Kidney capillary endothelial cell (primary cell): ENCODE data around the gene DVL1.

ENCODE experiments used
- DNase-seq: peaks from one replicate; pipeline ENCODE4 v3.0.0-alpha.2; 2018; ENCODE audit warnings: low spot score

Gene DVL1

DNA sequence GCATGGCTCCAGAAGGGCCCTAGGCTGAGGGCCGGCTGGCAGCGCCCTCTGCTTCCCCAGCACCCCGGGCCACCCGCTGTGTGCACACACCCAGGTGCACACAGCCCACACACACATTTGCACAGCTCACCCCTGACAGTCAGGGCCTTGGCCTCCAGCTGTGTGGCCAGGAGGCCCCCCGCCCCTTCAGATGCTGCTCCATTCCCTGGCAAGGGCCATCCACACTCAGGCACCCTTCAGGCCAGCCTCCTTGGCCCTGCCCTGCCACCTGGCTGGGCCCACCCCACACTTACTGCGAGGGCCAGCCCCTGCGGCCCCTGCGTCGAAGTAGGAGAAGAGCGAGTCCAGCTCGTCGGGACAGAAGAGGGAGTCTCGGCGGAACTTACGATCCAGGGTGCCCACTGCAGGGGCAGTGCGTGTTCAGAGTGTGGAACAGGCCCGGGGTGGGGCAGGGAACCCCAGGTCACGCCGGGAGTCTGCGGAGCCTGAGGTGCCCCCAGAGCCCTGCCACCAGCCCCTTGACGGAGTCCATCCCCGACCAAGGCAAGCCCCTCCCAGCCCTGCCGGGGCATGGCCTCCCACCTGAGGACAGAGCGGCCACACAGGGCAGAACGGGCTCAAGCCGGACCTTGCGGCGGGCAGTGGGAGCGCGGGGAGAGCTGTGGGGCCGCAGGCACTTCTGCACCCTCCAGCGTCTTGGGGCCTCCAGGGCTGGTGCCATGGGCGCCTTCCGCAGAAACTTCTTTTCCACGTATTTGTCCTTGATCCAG is 53.9 kb downstream of the DVL1 start:
- DNase-seq, result no peak

DNA sequence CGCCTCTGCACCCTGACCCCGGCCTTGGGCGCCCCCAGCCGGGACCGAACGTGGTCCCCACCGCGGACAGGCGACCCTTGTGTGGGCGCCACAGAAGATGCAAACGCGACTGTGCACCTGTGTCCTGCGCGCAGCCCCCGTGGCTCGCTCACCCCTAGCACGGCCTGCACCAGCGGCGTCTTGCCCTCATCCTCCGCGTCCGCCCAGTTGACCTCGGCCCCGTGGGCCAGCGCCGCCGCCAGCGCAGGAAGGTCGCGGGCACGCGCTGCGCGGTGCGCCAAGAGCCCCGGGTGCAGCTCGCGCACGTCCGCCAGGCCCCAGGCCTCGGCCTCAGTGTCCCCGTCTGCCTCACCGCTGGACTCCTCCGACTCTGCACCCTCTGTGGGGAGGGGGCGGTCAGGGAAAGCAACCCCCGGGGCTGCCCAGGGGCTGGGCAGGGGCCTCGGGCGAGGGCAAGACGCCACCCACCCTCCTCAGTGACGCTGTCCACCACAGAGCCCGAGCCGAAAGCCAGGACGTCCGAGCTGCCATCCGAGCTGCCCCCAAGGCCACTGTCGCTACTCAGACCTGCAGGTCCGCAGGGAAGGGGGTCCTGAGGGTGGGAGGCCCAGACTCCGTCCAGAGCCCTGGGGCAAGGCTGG is 54.8 kb downstream of the DVL1 start:
- no peak for DNase-seq

DNA sequence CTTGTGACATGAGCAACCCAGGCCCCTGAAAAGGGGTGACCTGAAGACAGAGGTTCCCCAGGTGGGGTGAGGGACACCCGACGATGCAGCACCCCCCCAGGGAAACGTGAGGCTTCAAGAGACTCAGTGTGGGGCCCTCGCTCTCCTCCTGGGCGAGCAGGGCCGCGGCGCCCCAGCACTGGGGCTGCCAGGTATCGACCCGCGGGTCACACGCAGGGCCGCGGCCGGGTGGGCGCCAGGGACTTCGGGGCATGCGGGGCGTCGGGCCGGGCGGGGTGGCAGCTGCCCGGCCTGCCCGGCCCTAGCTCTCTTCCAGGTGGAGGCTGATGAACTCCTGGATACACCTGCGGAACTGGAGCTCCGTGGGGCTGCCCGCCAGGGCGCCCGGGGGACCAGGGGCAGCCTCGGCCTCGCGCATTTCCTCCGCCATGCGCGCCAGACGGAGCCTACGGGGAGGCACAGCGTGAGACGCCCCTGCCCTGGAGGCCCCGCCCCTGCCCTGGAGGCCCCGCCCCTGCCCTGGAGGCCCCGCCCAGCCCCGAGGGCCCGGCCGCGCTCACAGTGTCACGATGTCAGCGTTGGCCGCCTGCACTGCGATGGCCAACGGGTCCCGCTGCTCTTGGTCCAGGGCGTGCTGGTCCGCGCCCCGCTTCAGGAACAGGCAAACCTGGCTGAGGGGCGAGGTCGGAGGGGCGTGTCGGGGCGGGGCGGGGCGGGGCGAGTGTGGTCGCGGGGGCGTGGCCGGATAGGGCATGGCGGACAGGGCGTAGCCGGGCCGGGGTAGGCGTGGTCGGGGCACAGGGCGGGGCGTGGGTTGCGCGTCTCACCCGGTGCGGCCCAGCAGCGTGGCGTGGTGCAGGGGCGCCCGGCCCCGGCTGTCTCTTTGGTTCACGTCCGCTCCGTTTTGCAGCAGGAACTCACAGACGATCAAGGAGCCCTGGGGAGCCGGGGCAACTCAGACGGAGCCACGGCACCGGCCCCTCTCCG is 55.7 kb downstream of the DVL1 start:
- DNase-seq, result no peak

DNA sequence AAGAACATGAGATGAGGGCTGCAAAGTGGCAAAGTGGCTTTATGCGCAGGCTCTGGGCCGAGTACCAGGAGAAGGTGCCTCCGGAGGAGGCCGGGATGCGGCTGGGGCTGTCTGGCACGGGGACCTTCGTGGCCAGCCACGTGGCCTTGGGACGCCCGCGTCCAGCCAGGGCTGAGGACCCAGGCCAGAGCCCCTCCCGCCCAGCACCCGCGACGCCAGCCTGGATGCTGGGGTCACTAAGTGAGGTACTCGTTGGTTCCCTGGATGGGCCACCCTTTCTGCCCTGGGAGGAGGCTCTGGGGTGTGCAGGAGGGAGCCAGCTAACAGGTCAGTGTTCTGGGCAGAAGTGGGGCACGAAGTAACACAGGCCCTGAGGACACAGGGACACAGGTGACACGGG is 56.4 kb downstream of the DVL1 start:
- DNase-seq, result no peak

DNA sequence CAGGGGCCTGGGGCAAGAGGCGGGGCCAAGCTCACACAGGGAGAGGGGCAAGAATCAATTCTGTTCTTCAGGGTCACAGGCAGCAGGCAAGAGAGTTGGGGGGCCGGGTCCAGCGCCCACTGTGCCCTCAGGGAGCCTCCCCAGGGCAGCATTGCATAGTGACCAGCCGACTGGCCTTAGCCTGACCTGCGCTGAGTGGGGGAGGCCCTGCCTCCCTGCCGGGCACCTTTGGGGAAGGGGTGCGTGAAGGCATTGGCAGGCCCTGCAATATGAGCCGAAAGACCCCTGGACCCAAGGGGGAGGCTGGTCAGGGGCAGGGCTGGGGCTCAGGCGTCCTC is 56.8 kb downstream of the DVL1 start:
- DNase-seq, result no peak

DNA sequence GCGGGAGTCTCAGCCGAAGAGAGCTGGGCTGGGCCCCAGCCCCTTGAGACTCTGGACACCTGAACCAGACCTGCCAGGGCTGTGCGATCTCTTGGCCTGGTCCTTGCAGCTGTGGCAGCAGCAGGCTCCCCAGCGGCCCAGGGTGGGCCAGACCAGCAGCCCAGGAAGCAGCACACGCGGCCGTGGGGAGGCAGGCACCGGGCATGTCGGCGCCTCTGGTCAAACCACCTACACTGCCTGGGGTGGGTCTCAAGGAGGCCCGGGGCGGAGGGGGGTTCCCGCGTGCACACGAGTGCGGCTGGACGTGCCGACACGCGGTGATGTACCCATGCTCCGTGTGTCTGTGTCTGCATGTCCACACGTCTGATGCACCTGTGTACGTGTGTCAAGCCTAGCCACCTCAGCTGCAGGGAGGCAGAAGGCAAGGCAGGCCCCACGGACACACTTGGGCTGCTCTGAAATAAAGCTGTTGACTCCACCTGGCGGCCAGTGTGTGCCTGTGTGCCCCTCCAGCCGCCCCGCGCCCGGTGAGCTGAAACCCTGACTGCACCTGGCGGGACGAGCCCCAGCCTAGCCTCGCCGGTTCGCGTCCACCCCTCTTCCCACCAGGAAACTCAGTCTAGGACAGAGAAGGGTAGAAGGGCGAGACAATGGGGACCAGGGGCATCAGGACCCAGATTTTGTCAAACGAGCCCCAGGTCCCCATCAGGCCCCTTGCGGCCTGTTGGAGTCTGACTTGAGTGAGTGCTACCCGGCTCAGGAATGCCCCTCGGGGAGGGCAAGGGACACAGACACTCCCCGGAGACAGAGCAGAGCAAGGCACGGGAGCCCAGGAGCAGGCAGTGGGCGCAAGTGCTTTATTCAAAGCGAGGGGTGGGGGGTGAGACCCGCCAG is 57.4 kb downstream of the DVL1 start:
- DNase-seq, result no peak

DNA sequence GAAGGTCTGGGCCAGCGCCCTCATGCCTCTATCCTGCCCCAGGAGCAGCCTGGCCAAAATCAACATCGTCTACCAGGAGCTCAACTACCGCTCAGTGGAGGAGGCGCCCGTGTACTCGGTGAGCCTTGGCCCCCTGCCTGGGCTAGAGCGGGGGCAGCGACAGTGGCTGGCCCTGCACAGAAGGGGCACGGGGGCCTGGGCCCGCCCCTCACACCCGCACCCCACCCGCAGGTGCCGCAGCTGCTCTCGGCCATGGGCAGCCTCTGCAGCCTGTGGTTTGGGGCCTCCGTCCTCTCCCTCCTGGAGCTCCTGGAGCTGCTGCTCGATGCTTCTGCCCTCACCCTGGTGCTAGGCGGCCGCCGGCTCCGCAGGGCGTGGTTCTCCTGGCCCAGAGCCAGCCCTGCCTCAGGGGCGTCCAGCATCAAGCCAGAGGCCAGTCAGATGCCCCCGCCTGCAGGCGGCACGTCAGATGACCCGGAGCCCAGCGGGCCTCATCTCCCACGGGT is 58.1 kb downstream of the DVL1 start:
- no peak for DNase-seq

DNA sequence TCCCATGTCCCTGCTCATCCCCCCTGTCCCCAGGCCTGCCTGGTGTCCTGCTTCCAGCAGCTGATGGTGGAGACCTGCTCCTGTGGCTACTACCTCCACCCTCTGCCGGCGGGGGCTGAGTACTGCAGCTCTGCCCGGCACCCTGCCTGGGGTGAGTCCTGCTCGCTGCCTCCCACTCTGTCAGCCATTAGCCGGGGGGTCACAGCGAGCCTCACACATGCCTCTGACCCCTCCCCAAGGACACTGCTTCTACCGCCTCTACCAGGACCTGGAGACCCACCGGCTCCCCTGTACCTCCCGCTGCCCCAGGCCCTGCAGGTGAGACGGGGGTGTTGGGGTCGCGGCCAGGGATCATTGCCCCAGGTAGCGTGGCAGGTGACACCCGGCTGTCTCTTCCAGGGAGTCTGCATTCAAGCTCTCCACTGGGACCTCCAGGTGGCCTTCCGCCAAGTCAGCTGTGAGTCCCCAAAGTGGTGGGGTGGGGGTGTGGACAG is 58.9 kb downstream of the DVL1 start:
- DNase-seq, result no peak

DNA sequence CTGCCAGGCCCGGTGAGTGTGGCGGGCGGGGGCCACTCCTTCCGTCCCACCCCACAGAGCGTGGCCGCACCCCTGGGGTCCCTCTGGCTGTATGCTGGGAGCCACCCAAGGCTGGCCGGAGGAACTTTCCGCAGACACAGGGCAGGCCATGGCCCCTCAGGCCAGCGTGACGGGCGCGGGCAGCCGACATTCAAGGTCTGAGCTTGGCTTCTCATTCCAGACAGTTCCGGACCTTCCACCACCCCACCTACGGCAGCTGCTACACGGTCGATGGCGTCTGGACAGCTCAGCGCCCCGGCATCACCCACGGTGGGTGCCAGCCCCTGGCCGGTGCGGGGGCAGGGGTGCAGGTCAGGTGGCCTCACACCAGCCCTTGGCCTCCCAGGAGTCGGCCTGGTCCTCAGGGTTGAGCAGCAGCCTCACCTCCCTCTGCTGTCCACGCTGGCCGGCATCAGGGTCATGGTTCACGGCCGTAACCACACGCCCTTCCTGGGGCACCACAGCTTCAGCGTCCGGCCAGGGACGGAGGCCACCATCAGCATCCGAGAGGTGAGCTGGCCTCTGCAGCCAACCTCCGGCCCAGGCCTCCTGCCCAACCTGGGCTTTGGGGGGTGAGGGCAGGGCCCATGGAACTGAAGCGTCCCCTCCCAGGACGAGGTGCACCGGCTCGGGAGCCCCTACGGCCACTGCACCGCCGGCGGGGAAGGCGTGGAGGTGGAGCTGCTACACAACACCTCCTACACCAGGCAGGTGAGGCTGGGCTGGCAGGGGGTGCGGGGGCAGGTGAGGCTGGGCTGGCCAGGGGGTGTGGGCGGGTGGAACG is 61.7 kb downstream of the DVL1 start:
- no peak for DNase-seq

DNA sequence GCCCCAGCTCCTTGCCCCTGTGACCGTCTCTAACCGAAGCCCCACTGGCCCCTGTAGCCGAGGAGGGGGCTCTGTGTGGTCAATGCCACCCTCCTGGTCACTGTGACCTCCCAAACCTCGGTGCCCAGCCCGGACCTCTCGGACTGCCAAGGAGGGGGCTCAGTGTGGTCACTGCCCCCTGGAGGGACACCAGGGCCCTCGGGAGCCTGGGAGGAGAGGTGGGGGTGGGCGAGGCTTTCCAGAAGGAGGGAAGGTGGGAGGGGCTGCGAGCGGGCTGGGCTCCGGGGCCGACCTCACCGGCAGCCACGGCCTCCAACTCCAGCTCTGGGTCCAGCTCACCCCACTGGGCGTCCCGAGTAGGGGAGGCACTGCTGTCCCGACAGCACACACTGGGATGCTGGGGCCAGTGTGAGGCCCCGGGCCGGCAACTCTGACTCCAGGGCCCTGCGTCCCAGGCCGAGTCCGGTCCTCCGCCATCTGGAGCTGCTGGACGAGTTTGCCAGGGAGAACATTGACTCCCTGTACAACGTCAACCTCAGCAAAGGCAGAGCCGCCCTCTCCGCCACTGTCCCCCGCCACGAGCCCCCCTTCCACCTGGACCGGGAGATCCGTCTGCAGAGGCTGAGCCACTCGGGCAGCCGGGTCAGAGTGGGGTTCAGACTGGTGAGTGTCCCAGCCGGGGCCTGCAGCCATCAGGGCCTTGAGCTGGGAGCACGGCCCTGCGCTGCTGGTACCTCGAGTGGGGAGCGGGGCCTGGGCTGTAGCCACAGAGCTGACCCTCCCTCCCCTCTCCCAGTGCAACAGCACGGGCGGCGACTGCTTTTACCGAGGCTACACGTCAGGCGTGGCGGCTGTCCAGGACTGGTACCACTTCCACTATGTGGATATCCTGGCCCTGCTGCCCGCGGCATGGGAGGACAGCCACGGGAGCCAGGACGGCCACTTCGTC is 62.6 kb downstream of the DVL1 start:
- no peak for DNase-seq

DNA sequence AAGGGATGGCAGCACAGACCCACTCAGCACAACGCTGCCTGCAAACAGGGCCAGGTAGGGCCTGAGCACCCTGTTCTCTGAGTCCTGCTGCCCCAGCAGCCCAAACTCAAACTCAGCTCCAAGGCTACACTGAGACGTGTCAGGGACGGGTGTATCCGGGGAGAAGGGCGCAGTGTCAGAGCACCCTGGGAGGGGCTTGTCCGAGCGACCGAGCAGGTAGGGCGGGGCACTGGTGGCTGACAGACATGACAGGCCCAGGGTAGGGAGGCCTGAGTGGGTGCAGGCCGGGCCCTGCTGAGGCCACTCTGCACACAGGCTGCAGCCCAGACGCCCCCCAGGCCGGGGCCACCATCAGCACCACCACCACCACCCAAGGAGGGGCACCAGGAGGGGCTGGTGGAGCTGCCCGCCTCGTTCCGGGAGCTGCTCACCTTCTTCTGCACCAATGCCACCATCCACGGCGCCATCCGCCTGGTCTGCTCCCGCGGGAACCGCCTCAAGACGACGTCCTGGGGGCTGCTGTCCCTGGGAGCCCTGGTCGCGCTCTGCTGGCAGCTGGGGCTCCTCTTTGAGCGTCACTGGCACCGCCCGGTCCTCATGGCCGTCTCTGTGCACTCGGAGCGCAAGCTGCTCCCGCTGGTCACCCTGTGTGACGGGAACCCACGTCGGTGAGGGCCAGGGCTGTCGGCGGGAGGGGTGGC is 63.5 kb downstream of the DVL1 start:
- DNase-seq, result no peak
